Prostate gland (tissue), 2 donors: ENCODE results near the gene TTYH2.

Experiments
- POLR2A ChIP-seq: fragments of 450-650 bp; IDR thresholded peaks from one replicate; pipeline ENCODE4 v1.6.1; 2016; ENCODE audit warnings: antibody characterized with exemption, mild to moderate bottlenecking
- POLR2AphosphoS5 ChIP-seq: sonication (generic); formaldehyde crosslinking; IDR thresholded peaks from one replicate; pipeline ENCODE4 v1.6.1; 2017; ENCODE audit warnings: antibody characterized with exemption
- TF ChIP-seq, protein P1 (sequence below), 4 experiments: fragments of 200-600 bp in 2 of 4; fragments of 450-650 bp in 2 of 4; sonication (generic) in 2 of 4; IDR thresholded peaks; 1 replicate in 3 of 4; 2 replicates in 1 of 4; pipeline ENCODE4 v1.5.1; 2016 to 2019; ENCODE audit warnings: antibody characterized with exemption in 4 of 4, mild to moderate bottlenecking in 2 of 4, moderate library complexity in 2 of 4

DNA sequence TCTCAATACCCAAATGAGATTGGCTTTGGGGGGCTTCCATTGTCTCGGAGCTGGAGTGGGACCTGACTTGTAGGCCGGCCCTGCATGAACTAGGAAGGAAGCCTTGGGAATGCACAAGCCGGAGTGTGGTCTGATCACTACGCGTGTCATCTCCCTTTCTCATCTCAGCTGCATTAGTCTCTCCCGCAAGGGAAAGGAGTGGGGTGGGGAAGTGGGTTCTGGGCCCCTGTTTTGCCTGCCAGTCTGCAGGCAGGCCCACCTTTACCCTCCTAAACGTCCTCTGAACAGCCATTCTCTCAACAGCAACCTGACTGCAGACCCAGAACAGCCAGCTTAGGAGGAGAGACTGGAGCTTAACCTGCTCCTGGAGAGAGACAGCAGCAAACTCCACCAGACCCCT is 49.2 kb downstream of the TTYH2 start:
- TF ChIP-seq, protein P1, sequence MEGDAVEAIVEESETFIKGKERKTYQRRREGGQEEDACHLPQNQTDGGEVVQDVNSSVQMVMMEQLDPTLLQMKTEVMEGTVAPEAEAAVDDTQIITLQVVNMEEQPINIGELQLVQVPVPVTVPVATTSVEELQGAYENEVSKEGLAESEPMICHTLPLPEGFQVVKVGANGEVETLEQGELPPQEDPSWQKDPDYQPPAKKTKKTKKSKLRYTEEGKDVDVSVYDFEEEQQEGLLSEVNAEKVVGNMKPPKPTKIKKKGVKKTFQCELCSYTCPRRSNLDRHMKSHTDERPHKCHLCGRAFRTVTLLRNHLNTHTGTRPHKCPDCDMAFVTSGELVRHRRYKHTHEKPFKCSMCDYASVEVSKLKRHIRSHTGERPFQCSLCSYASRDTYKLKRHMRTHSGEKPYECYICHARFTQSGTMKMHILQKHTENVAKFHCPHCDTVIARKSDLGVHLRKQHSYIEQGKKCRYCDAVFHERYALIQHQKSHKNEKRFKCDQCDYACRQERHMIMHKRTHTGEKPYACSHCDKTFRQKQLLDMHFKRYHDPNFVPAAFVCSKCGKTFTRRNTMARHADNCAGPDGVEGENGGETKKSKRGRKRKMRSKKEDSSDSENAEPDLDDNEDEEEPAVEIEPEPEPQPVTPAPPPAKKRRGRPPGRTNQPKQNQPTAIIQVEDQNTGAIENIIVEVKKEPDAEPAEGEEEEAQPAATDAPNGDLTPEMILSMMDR (IDR thresholded peaks at IDR 0.05), result no peak
- TF ChIP-seq POLR2A (no peak), POLR2AphosphoS5 (no peak)
